HepG2 (cell line): Measurements from ENCODE around the gene SMPX. TPM values are rescaled to one million over a fixed set of nuclear protein-coding genes. Genes with fewer than 3 reads are reported as not detected.

Source experiments
- ARID5B ChIP-seq: IDR thresholded peaks from 2 replicates; pipeline ENCODE4 v1.4.0; 2020; ENCODE audit warnings: mild to moderate bottlenecking, missing genetic modification reagents
- ATF2 ChIP-seq: sonication (generic); formaldehyde crosslinking; IDR thresholded peaks from 2 replicates; pipeline ENCODE4 v1.4.0; 2020; ENCODE audit warnings: missing genetic modification reagents
- BCL6 ChIP-seq: IDR thresholded peaks from 2 replicates; pipeline ENCODE4 v1.6.1; 2016; ENCODE audit warnings: missing genetic modification reagents, missing compliant biosample characterization
- EP300 ChIP-seq, 3 experiments: sonication (generic) in 1 of 3; formaldehyde crosslinking in 1 of 3; IDR thresholded peaks; 2 replicates each; pipeline versions ENCODE4 v1.5.1 to v1.6.1; 2011 to 2020; ENCODE audit warnings: low read depth in 2 of 3, low read length in 2 of 3, borderline replicate concordance in 1 of 3, improper control_type of control experiment in 1 of 3, mild to moderate bottlenecking in 1 of 3, missing genetic modification reagents in 1 of 3, moderate library complexity in 1 of 3
- FOSL2 ChIP-seq: sonication (generic); formaldehyde crosslinking; IDR thresholded peaks from 2 replicates; pipeline ENCODE4 v1.4.0; 2020; ENCODE audit warnings: missing genetic modification reagents
- IRF9 ChIP-seq: sonication (generic); formaldehyde crosslinking; IDR thresholded peaks from 2 replicates; pipeline ENCODE4 v1.8.0; 2022; ENCODE audit warnings: missing genetic modification reagents, mild to moderate bottlenecking, borderline replicate concordance
- KDM5A ChIP-seq: fragments of 200-600 bp; sonication (generic); IDR thresholded peaks from 2 replicates; pipeline ENCODE4 v1.7.0; 2018; ENCODE audit warnings: antibody characterized with exemption, mild to moderate bottlenecking, low read length, borderline replicate concordance
- LCORL ChIP-seq, 2 experiments: fragments of 450-650 bp in 1 of 2; sonication (generic) in 1 of 2; formaldehyde crosslinking in 1 of 2; IDR thresholded peaks; 2 replicates each; pipeline versions ENCODE4 v1.5.0 to v1.6.1; 2017 to 2020; ENCODE audit warnings: antibody characterized with exemption in 1 of 2, missing genetic modification reagents in 1 of 2
- MIXL1 ChIP-seq: IDR thresholded peaks from 2 replicates; pipeline ENCODE4 v1.6.1; 2016
- MTF1 ChIP-seq: sonication (generic); formaldehyde crosslinking; IDR thresholded peaks from 2 replicates; pipeline ENCODE4 v1.5.0; 2020; ENCODE audit warnings: missing genetic modification reagents
- MXD3 ChIP-seq: IDR thresholded peaks from 2 replicates; pipeline ENCODE4 v1.6.1; 2016; ENCODE audit warnings: mild to moderate bottlenecking, missing biosample characterization, missing genetic modification reagents
- ONECUT2 ChIP-seq: sonication (generic); formaldehyde crosslinking; IDR thresholded peaks from 2 replicates; pipeline ENCODE4 v1.4.0; 2020; ENCODE audit warnings: missing genetic modification reagents
- PATZ1 ChIP-seq: sonication (generic); formaldehyde crosslinking; IDR thresholded peaks from 2 replicates; pipeline ENCODE4 v1.4.0; 2020; ENCODE audit warnings: missing genetic modification reagents
- PHF5A ChIP-seq: IDR thresholded peaks from one replicate; pipeline ENCODE4 v1.6.1; 2018; ENCODE audit warnings: low read depth, missing genetic modification reagents; ENCODE audit not compliant: unreplicated experiment
- RXRB ChIP-seq: IDR thresholded peaks from 2 replicates; pipeline ENCODE4 v1.6.1; 2016; ENCODE audit warnings: borderline replicate concordance, missing genetic modification reagents, missing compliant biosample characterization
- SOX6 ChIP-seq, 2 experiments: fragments of 450-650 bp in 1 of 2; sonication (generic) in 1 of 2; formaldehyde crosslinking in 1 of 2; IDR thresholded peaks; 2 replicates each; pipeline versions ENCODE4 v1.4.0 to v1.6.1; 2017 to 2020; ENCODE audit warnings: antibody characterized with exemption in 1 of 2, mild to moderate bottlenecking in 1 of 2, missing genetic modification reagents in 1 of 2
- TEAD3 ChIP-seq: optimal IDR thresholded peaks from 2 replicates; pipeline ENCODE3; 2016; ENCODE audit warnings: borderline replicate concordance
- ZNF263 ChIP-seq: sonication (generic); formaldehyde crosslinking; IDR thresholded peaks from 2 replicates; pipeline ENCODE4 v1.4.0; 2020; ENCODE audit warnings: missing genetic modification reagents
- ZNF740 ChIP-seq: sonication (generic); formaldehyde crosslinking; IDR thresholded peaks from 2 replicates; pipeline ENCODE4 v1.4.0; 2020; ENCODE audit warnings: missing genetic modification reagents
- ZNF788 ChIP-seq: sonication (generic); formaldehyde crosslinking; IDR thresholded peaks from 2 replicates; pipeline ENCODE4 v1.5.0; 2020; ENCODE audit warnings: mild to moderate bottlenecking, missing genetic modification reagents, borderline replicate concordance
- polyA plus RNA-seq, 8 experiments: library from polyadenylated mRNA; depleted of rRNA in 3 of 8; stranded (reverse) in 7 of 8; unstranded in 1 of 8; fragments of >200 nt; fragmentation: Illumina TruSeq in 4 of 8; extraction: Trizol in 4 of 8; gene quantifications; 2 replicates each; pipeline versions ENCODE4 v1.2.1 to v1.2.3, GENCODE V29; 2011 to 2016; ENCODE audit warnings: low read depth in 4 of 8, missing spikeins in 1 of 8, mixed read lengths in 1 of 8; ENCODE audit not compliant: insufficient read depth in 1 of 8
- total RNA-seq, 5 experiments: library from RNA; depleted of rRNA; stranded (reverse); fragments of >200 nt; fragmentation: Illumina TruSeq; extraction: Trizol; gene quantifications; 2 replicates each; pipeline ENCODE4 v1.2.3, GENCODE V29; 2016; ENCODE audit warnings: low read depth in 1 of 5

The SMPX gene
- total and polyA plus RNA-seq, 2 of the 13 experiments (the other 11 are each of a cell fraction or from before 2014, with no cell fraction given): 0.95 to 1.8 TPM

GRCh38 chrX:21798677-21799219 is 40.8 kb upstream of the SMPX start (continued):
- peak; percentile 50; the same call in 1 of the 2 replicates for TF ChIP-seq PATZ1 (CRISPR knock-in tag)
- peak; percentile 98 for TF ChIP-seq BCL6 (CRISPR knock-in tag)
- TF ChIP-seq TEAD3 (CRISPR knock-in tag): peak; percentile 20
- no peak for TF ChIP-seq ATF2 (CRISPR knock-in tag)
- peak; percentile 13; the same call in 1 of the 2 replicates for TF ChIP-seq RXRB (CRISPR knock-in tag)
- TF ChIP-seq LCORL (IDR thresholded peaks at IDR 0.05): no peak
- TF ChIP-seq LCORL (CRISPR knock-in tag; IDR thresholded peaks at IDR 0.05): no peak
- TF ChIP-seq ZNF740 (CRISPR knock-in tag): no peak
- no peak for TF ChIP-seq ZNF788 (CRISPR knock-in tag)
- TF ChIP-seq MIXL1 (CRISPR knock-in tag): no peak
- TF ChIP-seq ARID5B (CRISPR knock-in tag): peak; percentile 51; the same call in 1 of the 2 replicates
- TF ChIP-seq FOSL2: peak; percentile 48; the same call in 1 of the 2 replicates
- TF ChIP-seq SOX6 (IDR thresholded peaks at IDR 0.05): no peak
- TF ChIP-seq SOX6 (CRISPR knock-in tag; IDR thresholded peaks at IDR 0.05): peak; percentile 32
- peak; percentile 81 for TF ChIP-seq ZNF263 (CRISPR knock-in tag)
- peak in 1 of 2 experiments; percentile 4; a peak in 1 of 4 replicates for TF ChIP-seq EP300 (IDR thresholded peaks at IDR 0.05; ENCODE audit: low read depth in 2 of 2, low read length in 2 of 2)
- TF ChIP-seq EP300 (CRISPR knock-in tag; IDR thresholded peaks at IDR 0.05; ENCODE audit: borderline replicate concordance): no peak
- TF ChIP-seq KDM5A: no peak
- TF ChIP-seq MXD3 (CRISPR knock-in tag): no peak
- no peak for TF ChIP-seq PHF5A
- TF ChIP-seq ONECUT2 (CRISPR knock-in tag): peak; percentile 85
- no peak for TF ChIP-seq IRF9 (CRISPR knock-in tag)
- no peak for TF ChIP-seq MTF1 (CRISPR knock-in tag)
